GM18505 (cell line): Measurements from ENCODE around the gene C16orf78.
"Not testable (repeated sequence)": the region's sequence is repeated elsewhere in the genome, so short reads cannot be mapped to it uniquely, and the experiment has no call there.

ENCODE experiments used
- ATAC-seq: cut with Tn5 transposase; IDR thresholded peaks from one replicate; pipeline ENCODE4 v1.9.1; 2021; ENCODE audit not compliant: unreplicated experiment
- POLR2A ChIP-seq: IDR thresholded peaks from 4 replicates; pipeline ENCODE4 v1.6.1; 2011; ENCODE audit warnings: borderline replicate concordance; ENCODE audit not compliant: insufficient read depth, insufficient read length; ENCODE audit errors: extremely low read depth

The C16orf78 gene

DNA sequence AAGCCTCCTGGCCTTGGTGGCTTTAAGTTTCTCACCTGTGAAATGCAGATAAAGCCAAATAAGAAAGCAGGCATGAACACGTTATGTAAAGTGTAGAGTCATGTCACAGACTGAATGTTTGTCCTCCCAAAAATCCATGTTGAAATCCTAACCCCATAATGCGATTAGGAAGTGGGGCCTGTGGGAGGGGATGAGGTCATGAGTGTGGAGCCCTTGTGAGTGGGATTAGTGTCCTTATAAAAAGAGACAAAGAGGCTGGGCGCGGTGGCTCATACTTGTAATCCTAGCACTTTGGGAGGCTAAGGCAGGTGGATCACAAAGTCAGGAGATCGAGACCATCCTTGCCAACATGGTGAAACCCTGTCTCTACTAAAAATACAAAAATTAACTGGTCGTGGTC lies 19.5 kb upstream of the C16orf78 start:
- TF ChIP-seq POLR2A: no peak
- no peak for ATAC-seq

DNA sequence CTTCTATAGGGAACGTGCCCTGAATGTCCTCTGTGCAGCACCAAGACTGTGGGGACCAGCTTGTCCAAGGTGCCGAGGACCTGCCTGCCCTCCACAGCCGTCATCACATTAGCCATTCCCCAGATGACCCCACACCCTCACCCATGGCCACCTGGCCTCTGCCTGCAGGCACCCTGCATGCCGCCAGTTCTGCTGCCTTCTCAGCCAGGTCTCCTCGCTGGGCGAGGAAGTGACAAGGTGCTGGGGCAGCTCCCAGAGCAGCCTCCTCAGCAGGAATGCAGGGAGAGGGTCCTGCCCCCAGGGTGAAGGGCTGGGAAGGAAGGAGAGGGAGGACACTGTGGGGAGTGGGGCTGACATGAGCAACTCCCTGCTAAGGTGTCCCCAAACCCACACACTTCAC lies 18.6 kb upstream of the C16orf78 start:
- no peak for TF ChIP-seq POLR2A
- no peak for ATAC-seq

GRCh38 chr16:49355933-49356665 lies 17.5 kb upstream of the C16orf78 start:
- ATAC-seq: no peak
- no peak for TF ChIP-seq POLR2A

GRCh38 chr16:49356728-49357488 lies 16.7 kb upstream of the C16orf78 start:
- no peak for ATAC-seq
- no peak for TF ChIP-seq POLR2A

- ATAC-seq: no peak
- no peak for TF ChIP-seq POLR2A
Observed at GRCh38 chr16:49359591-49359990, 14.0 kb upstream of the C16orf78 start.

- ATAC-seq: not testable (repeated sequence)
Observed at GRCh38 chr16:49361731-49362130, 11.9 kb upstream of the C16orf78 start.

DNA sequence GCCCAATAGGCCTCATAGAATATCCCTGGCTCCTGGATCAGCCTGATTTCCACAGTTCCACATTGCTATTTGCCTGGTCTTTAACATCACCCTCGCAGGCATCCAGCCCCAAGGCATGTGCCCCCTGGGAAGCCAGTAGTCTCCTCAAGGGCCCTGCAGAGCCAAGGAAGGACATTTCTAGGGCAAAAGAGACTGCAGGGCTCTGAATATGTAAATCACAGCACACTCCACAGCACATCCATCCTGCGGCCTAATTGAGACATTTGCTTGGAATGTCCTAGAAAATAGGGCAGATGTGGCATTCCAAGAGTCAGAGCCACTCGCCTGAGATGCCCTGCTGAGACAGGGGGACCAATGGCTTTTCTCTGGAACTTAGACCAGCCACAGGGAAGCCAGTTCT lies 11.4 kb upstream of the C16orf78 start:
- no peak for ATAC-seq
- no peak for TF ChIP-seq POLR2A

- ATAC-seq: peak; percentile 88
- no peak for TF ChIP-seq POLR2A
Observed at GRCh38 chr16:49365711-49366509, 7.7 kb upstream of the C16orf78 start.

- no peak for TF ChIP-seq POLR2A
- ATAC-seq: peak; percentile 63
Observed at GRCh38 chr16:49366669-49367068, 6.9 kb upstream of the C16orf78 start.

DNA sequence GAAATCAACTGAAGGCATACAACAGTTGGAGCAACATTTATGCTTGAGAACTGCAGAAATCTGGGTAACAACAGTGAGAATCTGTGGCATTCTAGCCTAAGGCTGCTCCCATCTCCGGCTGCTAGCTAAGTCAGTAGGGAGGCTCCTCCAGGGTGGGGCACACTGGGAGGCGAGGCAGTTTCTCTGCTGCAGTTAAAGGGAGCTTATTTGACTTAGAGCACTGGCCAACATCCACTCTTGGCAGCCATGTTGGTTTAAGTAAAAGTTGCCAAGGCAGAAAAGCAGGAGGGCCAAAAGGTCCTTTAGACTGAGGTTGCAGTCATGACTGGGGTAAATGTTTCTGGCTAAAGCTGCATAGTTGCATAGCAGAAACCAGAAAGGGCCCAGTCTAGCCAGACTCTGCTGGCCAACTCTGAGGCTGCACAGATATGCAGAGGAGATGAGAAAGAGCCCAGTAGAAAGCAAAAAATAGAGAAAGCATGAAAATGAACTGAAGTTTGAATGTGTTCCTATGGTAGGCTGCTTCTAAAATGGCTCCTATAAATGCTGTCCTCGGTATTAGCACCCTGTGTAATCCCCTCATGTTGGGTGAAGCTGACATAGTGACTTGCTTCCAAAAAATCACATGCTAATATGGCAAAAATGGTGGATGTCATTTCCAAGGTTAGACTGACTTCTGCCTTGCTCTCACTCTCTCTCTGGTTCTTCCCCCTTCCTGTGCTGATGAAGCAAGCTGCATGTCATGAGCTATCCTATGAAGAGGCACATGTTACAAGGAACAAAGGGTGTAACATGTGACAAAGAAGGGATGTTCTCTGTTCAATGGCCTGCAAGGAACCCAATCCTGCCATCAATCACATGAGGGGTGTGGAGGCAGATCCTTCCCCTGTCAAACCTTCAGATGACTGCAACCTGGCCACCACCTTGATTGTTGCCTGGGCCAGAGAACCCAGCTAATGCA lies 3.7 kb upstream of the C16orf78 start:
- no peak for TF ChIP-seq POLR2A
- ATAC-seq: no peak

DNA sequence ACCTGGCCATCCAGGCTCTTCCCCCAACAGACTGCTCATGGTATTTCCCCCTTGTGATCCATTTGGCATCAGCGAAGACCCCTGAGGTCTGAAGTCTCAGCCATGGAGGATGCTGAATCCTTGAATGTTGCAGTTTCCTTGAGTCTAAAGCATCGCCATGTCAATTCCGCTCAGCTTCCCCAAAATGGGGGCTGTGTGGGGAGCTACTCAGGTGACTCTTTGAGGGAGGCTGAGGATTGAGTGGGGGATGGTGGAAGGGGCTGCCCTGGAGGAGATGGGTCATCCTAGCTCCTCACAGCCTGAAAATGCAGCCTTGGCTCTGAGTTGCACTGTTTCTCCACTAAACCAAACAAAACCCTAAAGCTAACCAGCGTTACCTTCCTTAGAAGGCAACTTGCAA lies 2.6 kb downstream of the C16orf78 start:
- TF ChIP-seq POLR2A: no peak
- no peak for ATAC-seq

GRCh38 chr16:49377196-49377755 lies 3.7 kb downstream of the C16orf78 start:
- no peak for ATAC-seq
- TF ChIP-seq POLR2A: no peak

DNA sequence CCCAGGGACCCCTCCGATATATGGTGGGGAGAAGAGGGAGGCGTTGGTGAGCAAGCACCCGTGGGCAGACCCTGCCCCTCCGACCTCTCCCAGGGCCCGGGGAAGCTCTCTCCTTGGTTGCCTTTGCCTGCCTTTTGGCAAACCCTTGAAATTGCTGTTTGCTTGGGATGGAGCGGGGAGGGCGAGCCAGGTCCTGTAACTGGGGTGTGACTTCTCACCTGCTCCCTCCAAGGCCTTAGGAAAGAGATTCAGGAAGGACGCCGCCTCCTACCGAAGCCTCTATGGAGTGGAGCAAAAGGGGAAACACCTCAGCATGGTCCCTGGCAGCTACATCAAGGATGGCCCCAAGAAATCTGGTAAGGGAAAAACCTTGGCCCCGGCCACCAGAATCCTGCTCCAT lies 4.6 kb downstream of the C16orf78 start:
- TF ChIP-seq POLR2A: no peak

DNA sequence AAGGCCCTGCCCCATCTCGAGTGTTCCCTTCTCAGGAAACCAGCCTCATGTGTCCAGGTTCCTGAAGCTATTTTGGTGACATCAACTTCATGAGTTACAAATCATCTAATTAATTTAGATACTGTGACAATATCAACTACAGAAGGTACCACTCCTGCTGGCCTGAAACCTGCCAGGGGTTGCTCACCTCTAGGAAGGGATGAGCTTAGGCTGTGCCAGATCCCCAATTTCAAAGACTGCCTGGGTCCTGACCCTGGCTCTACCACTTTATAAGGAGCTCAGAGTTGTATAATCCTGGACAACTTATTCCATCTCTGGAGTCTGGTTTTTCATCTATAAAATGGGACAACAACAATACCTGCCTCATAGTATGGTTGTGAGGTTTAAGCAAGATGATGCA lies 5.2 kb downstream of the C16orf78 start:
- no peak for ATAC-seq
- no peak for TF ChIP-seq POLR2A

More for the DNA sequence above, 4.6 kb downstream of the C16orf78 start:
- ATAC-seq: no peak
